Subcutaneous abdominal adipose tissue (tissue), 5 donors: ENCODE measurements around the gene KAT2A.

Experiments used
- H3K27ac ChIP-seq: one replicate; pipeline ENCODE4 v1.7.0; 2013; ENCODE audit warnings: low read depth, mild to moderate bottlenecking, inconsistent platforms, low read length, moderate library complexity
- H3K27me3 ChIP-seq, 5 donors: one replicate each; pipeline ENCODE4 v1.7.0; 2013; ENCODE audit warnings: low read length in 5 of 5, inconsistent platforms in 1 of 5; ENCODE audit not compliant: control insufficient read depth in 5 of 5, insufficient read depth in 4 of 5
- H3K36me3 ChIP-seq, 5 donors: one replicate each; pipeline ENCODE4 v1.7.0; 2013; ENCODE audit warnings: low read length in 5 of 5; ENCODE audit not compliant: control insufficient read depth in 5 of 5, insufficient read depth in 5 of 5
- H3K4me1 ChIP-seq, 5 donors: one replicate each; pipeline ENCODE4 v1.7.0; 2013; ENCODE audit warnings: low read length in 5 of 5, mild to moderate bottlenecking in 3 of 5, moderate library complexity in 1 of 5; ENCODE audit not compliant: control insufficient read depth in 5 of 5, insufficient read depth in 5 of 5
- H3K4me3 ChIP-seq, 5 donors: one replicate each; pipeline ENCODE4 v1.7.0; 2013; ENCODE audit warnings: low read length in 5 of 5, low read depth in 1 of 5
- H3K9ac ChIP-seq, 5 donors: one replicate each; pipeline ENCODE4 v1.7.0; 2013; ENCODE audit warnings: low read length in 5 of 5, mild to moderate bottlenecking in 4 of 5, moderate library complexity in 3 of 5
- H3K9me3 ChIP-seq, 5 donors: one replicate each; pipeline ENCODE4 v1.7.0; 2013; ENCODE audit warnings: low read length in 5 of 5; ENCODE audit not compliant: control insufficient read depth in 5 of 5
- donor health status: healthy.
- donor health status: healthy.
- donor health status: healthy.
- donor health status: healthy.
- donor health status: healthy.

Gene KAT2A

DNA sequence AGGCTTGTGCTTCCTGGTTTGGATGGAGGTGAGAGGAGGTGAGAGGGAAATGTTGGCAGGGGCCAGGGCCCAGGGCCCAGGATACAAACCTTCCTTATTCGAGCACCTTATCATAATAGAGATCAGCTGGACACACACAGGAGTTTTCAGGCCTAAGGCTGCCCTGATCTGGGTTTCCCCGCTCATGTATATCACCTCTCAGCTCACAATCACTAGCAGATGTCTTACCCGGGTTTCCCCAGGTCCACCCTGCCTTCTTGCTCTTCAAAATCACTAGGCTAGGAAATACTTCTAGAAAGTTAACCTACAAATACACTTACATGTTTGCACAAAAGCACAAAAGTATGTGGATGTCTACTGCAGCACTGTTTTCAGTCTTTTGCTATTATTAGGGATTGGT is 5.7 kb upstream of the KAT2A start:
- peaks cover 5 to 68% (median 56%) of the 10 kb centered on the region in 5 donors for H3K36me3 ChIP-seq
- H3K27me3 ChIP-seq = no peaks in the 10 kb centered on the region
- H3K4me1 ChIP-seq = peaks cover 18 to 47% (median 39%) of the 10 kb centered on the region in 5 donors
- no peaks in the 10 kb centered on the region for H3K9me3 ChIP-seq
- no peak overlapping the region for H3K4me3 ChIP-seq
- H3K27ac ChIP-seq = no peak overlapping the region
- H3K9ac ChIP-seq = no peak overlapping the region

DNA sequence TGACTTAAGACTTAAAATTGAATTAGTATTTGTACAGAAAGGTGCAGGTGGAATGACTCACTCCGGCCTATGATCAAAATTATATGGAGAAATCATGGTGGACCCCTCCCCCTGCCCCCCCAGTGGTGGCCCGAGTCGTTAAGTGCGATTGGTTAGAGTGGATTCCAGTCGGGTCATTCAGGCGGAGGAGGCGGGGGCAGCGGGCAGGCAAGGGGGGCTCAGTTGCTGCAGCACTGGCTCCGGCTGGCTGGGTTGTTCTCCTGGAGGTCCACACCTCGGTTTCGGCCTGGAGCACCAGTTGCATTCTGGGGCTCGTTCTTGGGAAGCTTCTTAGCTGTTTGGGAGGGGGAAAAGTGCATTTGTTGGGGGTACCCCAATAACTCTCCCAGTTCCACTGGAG is 4.4 kb upstream of the KAT2A start:
- no peaks in the 10 kb centered on the region for H3K27me3 ChIP-seq
- peaks cover 5 to 64% (median 56%) of the 10 kb centered on the region in 5 donors for H3K36me3 ChIP-seq
- no peak overlapping the region for H3K27ac ChIP-seq
- peaks cover 13 to 43% (median 34%) of the 10 kb centered on the region in 5 donors for H3K4me1 ChIP-seq
- no peak overlapping the region for H3K4me3 ChIP-seq
- no peak overlapping the region for H3K9ac ChIP-seq
- H3K9me3 ChIP-seq = no peaks in the 10 kb centered on the region

DNA sequence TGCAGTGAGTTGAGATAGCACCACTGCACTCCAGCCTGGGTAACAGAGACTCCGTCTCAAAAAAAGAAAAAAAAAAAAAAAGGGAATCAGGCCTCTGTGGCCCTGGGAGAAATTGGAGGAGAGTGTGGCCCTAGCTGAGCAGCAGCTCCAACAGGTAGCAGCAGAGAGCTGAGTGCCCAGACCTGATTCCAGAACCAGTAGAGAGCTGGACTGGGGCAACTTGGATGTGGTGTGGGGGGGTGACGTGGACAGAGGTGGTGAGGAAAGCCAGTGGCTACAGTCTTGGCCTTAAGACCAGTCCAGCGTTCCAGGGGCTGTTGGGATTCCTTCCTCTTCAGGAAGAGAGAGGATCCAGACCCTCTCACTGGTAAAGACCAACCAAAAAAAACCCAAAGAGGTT is 3.1 kb upstream of the KAT2A start:
- Histone ChIP-seq H3K9ac (no peak overlapping the region), H3K27me3 (no peaks in the 10 kb centered on the region), H3K4me1 (peaks cover 4 to 37% (median 27%) of the 10 kb centered on the region in 5 donors), H3K4me3 (no peak overlapping the region), H3K27ac (no peak overlapping the region), H3K9me3 (no peaks in the 10 kb centered on the region), H3K36me3 (peaks cover 5 to 53% (median 46%) of the 10 kb centered on the region in 5 donors)

DNA sequence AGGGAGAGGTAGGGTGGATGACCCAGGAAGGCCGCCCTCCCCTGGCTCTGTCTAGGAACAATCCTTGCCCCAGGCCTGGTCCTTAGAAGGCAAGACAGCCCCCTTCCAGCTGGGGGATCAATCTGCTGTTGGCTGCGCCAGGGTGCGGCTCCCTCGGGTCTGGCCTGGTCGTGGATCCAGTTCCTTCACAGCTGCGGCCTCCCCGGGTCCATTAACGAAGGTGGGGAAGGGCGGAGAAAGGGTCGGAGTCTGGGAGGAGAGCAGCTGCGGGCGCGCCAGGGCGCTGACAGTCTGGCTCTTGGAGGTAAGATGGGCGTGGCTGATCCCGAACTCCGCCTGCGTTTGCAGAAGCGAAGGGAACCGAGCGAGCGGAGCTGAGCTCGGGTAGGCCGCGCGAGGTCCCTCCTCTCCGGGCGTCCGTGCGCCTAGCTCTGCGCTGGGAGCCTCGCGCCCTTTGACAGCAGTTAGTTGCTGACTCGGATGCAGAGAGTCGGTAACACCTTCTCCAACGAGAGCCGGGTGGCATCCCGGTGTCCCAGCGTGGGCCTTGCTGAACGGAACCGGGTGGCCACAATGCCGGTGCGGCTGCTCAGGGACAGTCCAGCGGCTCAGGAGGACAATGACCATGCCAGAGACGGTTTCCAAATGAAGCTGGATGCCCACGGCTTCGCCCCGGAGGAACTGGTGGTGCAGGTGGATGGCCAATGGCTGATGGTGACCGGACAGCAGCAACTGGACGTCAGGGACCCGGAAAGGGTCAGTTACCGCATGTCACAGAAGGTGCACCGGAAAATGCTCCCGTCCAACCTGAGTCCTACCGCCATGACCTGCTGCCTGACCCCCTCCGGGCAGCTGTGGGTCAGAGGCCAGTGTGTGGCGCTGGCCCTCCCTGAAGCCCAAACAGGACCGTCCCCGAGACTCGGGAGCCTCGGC is 1.5 kb upstream of the KAT2A start, which contains the start of gene HSPB9:
Gene HSPB9, plus strand, starts transcription at position 434 of the 933 bp plus-strand sequence. Its CDS starts 47 bp downstream, at position 481.
- no peaks in the 10 kb centered on the region for H3K9me3 ChIP-seq
- peaks cover 5 to 53% (median 37%) of the 10 kb centered on the region in 5 donors for H3K36me3 ChIP-seq
- H3K4me1 ChIP-seq = peaks cover 0 to 29% (median 15%) of the 10 kb centered on the region in 5 donors
- H3K9ac ChIP-seq = peak within 1 kb of the TSS in 3 of 5 donors; percentile 43 to 64 (median 60)
- H3K27ac ChIP-seq = peak within 1 kb of the TSS; percentile 42
- H3K27me3 ChIP-seq = no peaks in the 10 kb centered on the region
- H3K4me3 ChIP-seq = peak within 1 kb of the TSS in 3 of 5 donors; percentile 6 to 58 (median 37)

DNA sequence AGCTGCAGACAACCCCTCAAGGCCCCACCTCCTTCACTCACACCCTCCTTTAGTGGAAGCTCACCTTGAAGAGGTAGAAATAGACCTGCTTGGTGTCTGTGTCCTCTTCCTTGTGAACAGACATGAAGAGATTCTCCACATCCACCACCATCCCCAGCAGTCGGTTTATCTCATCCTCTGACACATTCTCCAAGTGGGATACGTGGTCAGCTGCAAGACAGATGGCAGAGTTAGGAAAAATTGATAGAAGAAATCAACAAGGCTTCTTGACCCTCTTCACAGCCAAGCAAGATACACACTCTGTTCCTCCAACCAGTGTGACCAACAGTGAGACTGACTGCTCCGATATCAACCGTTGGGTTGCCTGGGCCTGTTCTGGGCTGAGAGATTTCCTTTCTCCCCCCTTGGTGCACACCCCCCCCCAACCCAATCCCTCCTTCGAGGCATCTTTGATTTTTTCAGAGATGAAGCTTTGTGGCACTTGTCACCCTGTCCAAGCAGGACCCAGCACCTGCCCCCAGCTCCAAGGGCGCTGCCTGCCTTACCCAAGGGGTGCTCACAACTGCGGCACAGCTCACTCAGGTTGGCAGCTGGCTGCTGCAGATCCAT is 902 bp downstream of the KAT2A start:
- Histone ChIP-seq H3K36me3 (peaks cover 0 to 43% (median 19%) of the 10 kb centered on the region in 5 donors), H3K4me3 (peak overlapping the region in 4 of 5 donors; percentile 2 to 58 (median 37)), H3K9ac (no peak overlapping the region), H3K4me1 (peaks cover 0 to 32% (median 18%) of the 10 kb centered on the region in 5 donors), H3K9me3 (no peaks in the 10 kb centered on the region), H3K27me3 (no peaks in the 10 kb centered on the region), H3K27ac (no peak overlapping the region)

DNA sequence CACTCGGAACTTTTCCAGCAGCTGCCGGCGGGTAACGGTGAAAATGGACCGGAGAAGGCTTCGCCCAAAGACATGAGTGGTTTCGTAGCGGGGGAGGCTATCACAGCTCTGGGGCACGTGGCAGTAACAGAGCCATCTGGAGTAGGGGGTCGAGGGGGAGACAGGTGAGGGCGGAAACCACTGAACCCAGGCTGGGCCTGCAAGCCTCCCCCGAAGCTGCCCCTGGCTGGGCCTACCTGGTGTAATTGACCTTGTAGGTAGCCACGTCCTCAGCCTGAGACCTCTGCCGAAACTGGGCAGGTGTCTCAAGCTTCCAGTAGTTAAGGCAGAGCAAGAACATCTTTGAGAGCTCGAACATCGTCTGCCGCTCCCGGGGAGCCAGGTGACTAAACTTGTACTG is 1.9 kb downstream of the KAT2A start:
- peak overlapping the region in 1 of 5 donors; percentile 44 for H3K9ac ChIP-seq
- no peaks in the 10 kb centered on the region for H3K9me3 ChIP-seq
- peaks cover 0 to 41% (median 23%) of the 10 kb centered on the region in 5 donors for H3K36me3 ChIP-seq
- H3K27me3 ChIP-seq = no peaks in the 10 kb centered on the region
- peaks cover 0 to 32% (median 18%) of the 10 kb centered on the region in 5 donors for H3K4me1 ChIP-seq
- H3K4me3 ChIP-seq = no peak overlapping the region
- no peak overlapping the region for H3K27ac ChIP-seq

DNA sequence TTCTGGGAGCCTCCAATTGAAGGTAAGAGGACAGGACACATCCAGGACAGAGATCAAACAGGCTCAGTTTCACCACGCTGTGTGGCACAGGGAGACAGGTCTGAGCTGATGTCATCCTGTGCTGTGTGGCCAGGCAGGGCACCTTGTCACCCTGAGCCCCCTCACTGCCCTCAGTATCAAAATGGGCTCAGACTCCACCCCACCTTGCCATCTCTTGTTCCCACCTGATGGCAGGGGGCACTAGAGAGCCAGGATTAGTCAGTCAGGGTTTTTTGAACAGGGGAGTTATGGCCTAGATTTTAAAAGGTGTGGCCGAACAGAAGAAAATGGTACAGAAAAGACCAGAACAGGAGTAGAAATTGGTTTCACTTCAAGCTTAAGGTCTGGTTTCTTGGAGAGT is 2.6 kb downstream of the KAT2A start:
- peaks cover 0 to 47% (median 31%) of the 10 kb centered on the region in 5 donors for H3K36me3 ChIP-seq

DNA sequence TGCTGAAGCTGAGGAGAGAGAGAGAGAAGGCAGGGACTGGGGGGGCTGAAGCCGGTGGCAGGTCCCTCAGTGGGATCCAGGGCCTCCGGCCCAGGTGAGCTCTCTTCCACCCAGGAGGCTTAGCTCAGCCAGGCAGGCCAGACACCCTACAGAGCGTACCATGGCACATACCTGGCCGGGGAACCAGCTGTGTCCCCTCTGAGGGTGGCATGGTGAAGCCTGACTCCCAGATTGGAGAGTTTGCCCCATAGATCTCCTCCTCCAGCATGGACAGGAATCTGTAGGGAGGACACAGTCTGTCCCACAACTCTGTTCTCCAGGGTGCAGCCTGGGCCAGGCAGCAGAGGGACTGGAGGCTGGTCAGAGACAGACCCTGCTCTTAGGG is 3.0 kb downstream of the KAT2A start:
- Histone ChIP-seq H3K36me3 (peaks cover 0 to 49% (median 33%) of the 10 kb centered on the region in 5 donors), H3K9me3 (no peaks in the 10 kb centered on the region), H3K27ac (no peak overlapping the region)

More for the DNA sequence above, 2.6 kb downstream of the KAT2A start:
- H3K27ac ChIP-seq = no peak overlapping the region
- H3K4me1 ChIP-seq = peaks cover 0 to 32% (median 18%) of the 10 kb centered on the region in 5 donors
- H3K9me3 ChIP-seq = no peaks in the 10 kb centered on the region
- no peaks in the 10 kb centered on the region for H3K27me3 ChIP-seq
- H3K9ac ChIP-seq = peak overlapping the region in 1 of 5 donors; percentile 44
- H3K4me3 ChIP-seq = no peak overlapping the region

DNA sequence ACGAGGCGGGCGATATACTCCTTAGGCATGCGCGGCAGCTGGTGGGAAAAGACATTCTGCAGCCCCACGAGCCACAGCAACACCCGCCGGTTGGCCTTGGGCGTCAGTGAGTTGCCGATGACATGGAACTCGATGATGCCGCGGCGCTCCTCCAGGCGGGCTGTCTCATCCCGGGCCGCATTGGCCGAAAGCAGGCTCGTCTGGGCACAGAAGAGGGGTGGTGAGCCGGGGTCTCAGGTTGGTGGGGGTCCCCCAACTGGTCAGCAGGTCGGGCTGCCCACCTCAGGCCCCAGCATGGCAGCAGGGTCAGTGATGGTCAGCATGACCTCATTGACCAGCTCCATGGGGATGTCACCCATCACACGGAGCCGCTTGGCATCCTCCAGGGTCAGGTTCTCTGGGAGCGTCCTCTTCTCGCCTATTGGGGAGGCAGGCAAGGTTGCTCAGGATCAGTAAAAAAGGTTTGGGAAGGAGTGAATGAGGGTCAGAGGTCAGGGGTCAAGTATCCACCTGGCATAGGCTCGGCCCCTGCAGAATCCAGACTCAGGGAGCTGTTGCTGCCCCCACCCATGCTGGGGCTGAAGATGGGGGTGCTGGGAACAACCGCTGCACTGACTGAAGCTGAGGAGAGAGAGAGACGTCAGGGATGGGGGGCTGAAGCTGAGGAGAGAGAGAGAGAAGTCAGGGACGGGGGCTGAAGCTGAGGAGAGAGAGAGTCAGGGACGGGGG is 3.6 kb downstream of the KAT2A start:
- H3K9ac ChIP-seq = no peak overlapping the region
- no peak overlapping the region for H3K4me3 ChIP-seq
- H3K9me3 ChIP-seq = no peaks in the 10 kb centered on the region
- H3K27me3 ChIP-seq = no peaks in the 10 kb centered on the region
- H3K27ac ChIP-seq = no peak overlapping the region
- peaks cover 4 to 32% (median 26%) of the 10 kb centered on the region in 5 donors for H3K4me1 ChIP-seq
- H3K36me3 ChIP-seq = peaks cover 0 to 49% (median 33%) of the 10 kb centered on the region in 5 donors

More for the DNA sequence above, 3.0 kb downstream of the KAT2A start:
- Histone ChIP-seq H3K9ac (no peak overlapping the region), H3K4me1 (peaks cover 0 to 32% (median 20%) of the 10 kb centered on the region in 5 donors), H3K27me3 (no peaks in the 10 kb centered on the region), H3K4me3 (no peak overlapping the region)
